AG08396 (cell line): Measurements from ENCODE around the gene ZNF627.
A peak's percentile ranks its signal among the peaks of the same experiment; 100 is the strongest.
"Not testable (repeated sequence)": the region's sequence is repeated elsewhere in the genome, so short reads cannot be mapped to it uniquely, and the experiment has no call there.

Source experiments
- DNase-seq: peaks from one replicate; pipeline ENCODE4 v3.0.0; 2012; ENCODE audit warnings: low spot score, mixed read lengths

ZNF627 gene

DNA sequence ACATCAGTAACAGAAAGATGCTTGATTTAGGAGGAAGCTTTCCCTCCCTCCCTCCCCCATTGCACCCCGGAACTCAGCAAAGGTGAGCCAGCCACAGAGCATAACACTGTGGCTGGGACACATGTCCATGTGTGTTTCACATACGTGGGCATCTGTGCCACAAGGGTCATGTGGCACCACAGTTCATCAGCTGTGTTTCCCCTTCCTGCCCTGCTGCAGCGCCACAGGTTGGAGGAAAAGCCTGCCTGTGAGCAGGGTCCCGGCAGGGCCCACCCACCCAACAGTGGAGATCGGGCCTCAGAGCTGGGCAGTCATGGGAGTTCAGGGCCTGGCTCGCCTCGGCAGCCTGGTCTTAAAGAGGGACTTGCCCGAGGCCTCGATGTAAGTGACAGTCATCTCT lies 22.6 kb upstream of the ZNF627 start:
- DNase-seq = no peak

DNA sequence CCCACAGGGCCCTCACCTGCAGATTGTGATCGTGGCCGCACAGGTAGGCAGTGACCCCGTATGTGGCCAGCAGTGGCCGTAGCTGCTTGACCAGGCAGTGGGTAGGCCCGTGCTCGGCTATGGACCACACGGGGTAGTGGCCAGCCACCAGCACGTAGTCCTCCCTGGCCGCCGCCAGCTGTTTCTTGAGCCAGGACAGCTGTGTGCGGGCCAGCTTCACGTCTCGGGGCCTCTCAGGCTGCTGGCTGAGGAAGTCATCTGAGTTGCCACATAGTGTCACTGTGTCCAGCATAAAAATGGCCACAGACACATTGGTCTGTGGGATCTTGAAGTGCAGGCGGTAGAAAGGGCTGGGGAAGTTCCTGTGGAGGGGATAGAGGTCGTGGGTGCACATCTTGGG lies 21.1 kb upstream of the ZNF627 start:
- no peak for DNase-seq

DNA sequence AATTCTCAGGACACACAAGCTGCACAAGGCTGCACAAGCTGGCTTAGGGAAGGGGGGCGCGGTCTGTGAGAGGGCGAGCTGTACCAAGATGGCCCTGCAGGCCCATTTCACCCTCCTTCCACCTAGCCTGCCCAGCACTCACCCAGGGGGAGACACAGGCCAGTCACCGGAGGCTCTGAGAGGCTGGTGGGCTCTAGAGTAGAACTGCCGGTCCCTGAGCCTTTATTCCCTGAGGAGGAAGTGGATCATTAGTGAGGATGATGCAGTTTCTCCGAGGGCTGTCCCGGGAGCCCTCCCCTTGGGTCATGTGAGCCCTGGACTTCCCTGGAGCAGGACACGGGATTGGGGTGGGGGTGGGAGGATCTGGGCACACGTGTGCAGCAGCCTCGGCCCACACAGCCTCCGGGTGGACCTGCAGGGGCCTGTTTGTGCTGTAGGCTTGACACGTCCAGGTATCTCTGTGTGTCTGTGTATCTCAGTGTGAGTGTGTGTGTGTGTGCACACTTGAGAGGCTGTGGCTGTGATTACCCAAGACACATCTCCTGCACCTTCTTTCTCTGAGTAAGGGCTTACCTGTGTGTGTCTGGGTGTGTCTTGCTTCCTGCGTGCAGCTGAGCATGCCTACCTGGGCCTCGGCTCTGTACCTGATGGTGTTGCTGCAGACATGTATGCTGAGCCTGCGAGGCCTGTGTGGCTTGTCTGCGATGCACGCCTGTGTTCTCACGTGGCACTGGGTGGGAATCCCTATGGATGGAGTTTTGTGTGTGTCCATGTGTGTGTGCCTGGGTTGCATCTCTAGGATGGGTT lies 19.6 kb upstream of the ZNF627 start, which contains the start of gene ACP5:
Gene ACP5 (minus strand): TSS at position 195 of the 807 bp plus-strand sequence. CDS start 328 bp downstream, outside the sequence.
- no peak for DNase-seq

DNA sequence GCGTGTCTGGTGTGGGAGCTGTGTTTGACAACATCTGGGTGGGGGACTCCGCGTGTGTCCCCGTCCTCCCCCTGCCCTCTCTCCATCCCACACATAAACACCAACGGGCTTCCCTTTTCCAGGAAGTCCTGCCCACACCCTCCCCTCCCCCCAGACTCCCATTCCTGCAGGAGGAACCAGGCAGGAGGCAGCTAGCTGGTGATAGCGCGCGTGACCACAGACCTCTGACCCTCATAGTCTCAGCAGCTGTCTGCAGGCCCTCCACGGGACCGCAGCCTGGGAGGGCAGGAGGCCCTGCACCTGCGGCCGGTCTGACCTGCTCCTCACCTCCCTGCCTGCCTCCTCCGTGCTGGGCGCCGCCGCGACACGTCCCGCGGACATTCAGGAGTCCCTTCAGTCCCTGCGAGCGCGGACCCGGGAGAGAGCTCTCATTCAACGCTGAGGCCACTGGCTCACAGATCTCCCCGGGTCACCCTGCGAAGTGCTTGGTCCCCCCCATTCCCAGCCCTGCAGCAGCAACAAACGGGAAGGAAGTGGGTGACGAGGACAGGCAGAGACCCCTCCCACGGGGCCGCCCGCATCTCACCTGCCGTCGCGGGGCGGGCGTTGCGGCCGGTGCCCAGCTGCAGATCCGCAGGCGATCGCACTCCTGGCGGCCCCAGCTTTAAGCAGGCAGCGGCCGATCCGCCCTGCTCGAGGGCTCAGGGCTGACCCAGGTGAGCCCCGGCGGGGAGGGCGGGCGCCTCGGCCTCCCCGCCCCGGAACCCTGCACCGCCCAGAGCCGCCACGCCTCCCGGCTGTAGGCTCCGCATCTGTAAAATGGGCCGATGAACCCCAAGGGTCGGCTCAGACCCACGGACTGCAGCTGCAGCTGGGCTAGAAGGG lies 18.8 kb upstream of the ZNF627 start:
- DNase-seq = no peak

DNA sequence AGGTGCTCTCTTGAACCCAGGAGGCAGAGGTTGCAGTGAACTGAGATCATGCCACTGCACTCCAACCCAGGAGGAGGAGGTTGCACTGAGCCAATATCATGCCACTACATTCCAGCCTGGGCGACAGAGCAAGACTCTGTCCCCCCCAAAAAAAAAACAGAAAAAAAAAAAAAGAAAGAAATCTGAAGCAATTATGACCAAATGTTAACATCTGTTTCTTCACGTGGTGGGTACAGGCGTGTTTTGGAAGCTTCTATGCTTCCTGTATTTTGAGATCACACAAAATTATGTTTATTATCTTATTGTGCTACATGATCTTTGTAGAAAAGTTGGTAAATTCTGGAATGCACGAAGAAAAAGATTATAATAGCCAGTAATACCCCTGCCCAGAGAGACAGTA lies 17.2 kb upstream of the ZNF627 start:
- no peak for DNase-seq

DNA sequence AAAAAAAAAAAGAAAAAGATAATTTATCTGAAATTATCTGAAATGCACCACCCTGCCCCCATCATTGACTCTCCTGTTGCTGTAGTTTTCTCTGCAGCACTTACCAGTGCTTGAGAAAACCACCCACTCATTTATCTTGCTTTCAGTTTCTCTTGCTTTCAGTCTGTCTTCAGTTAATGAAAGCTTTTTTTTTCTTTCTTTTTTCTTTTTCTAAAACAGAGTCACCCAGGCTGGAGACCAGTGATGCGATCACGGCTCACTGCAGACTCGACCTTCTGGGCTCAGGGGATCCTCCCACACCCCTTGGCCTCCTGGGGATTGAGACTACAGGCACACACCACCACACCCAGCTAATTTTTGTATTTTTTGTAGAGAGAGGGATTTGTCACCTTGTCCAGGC lies 15.5 kb upstream of the ZNF627 start:
- no peak for DNase-seq

DNA sequence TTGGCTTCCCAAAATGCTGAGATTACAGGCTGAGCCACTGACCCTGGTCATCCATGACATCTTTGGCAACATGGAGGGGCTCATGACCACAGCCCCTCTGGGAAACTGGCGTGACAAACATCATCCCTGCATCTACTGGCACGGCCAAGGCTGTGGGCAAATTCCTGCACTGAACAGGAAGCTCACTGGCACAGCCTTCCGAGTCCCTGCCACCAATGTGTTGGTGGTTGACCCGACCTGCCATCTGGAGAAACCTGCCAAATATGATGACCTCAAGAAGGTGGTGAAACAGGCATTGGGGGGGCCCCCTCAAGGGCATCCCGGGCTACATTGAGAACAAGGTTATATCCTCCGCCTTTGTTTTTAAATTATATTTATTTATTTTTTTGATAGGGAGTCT lies 11.0 kb upstream of the ZNF627 start:
- no peak for DNase-seq

DNA sequence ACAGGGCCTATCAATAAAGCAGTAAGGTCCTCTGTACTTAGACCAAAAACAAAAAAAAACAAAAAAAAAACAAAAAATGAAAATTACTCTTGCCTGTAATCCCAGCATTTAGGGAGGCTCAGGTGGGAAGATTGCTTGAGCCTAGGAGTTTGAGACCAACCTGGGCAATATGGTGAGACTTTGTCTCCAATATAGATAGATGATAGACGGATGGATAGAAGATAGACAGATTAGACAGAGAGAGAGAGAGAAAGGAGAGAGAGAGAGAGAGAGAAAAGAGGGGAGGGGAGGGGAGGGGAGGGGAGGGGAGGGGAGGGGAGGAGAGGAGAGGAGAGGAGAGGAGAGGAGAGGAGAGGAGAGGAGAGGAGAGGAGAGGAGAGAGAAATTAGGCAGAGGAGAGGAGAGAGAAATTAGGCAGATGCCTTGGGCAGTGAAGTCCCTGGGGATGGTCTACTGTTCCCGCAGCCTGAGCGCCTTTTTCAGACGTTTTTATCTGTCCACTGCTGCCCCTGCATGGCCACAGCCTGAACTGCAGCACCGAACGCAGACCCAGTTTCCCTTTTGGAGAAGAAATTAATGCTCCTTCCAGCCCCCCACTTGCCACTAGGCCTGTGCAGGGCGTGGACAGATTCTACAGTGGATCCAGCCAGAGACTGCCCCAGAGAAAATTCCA lies 9.8 kb upstream of the ZNF627 start:
- peak; percentile 84 for DNase-seq

DNA sequence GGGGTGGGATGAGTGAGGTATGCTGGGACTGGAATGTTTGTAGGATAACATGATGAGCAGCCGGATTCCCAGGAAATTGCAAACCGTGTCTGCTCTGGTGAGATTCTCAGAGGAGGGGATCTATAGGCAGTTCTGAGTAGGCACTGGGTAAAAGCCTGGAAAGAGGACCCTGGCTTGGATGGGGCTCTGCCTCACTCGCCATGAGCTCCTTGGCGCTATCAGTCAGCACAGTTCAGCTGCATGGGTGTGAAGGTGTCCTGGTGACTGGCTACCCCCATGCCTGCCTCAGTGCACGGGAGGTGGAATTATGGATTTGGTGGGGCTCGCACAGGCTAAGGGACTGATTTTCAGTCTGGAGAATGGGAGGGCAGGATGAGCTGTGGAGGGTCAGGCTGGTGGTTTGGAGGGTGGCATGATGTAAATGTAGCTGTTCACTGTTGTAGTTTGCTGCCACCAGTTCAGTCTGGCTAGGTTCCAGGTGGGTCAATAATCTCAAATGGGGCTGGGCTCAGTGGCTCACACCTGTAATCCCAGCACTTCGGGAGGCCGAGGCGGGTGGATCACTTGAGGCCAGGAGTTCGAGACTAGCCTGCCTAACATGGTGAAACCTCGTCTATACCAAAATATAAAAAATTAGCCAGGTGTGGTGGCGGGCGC lies 9.2 kb upstream of the ZNF627 start:
- no peak for DNase-seq

DNA sequence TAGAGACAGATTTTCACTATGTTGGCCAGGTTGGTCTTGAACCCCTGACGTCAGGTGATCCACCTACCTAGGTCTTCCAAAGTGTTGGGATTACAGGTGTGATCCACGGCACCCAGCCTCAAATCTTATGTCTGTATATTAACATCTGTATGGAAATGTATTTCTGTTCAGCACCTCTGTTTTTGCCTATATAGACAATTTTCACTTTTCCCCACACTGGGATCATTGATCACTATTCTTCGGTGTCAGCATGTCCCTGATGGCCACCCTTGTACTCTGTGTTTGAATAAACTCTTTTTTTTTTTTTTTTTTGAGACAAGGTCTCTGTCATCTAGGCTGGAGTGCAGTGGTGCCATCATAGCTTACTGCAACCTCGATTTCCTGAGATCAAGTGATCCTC lies 3.2 kb upstream of the ZNF627 start:
- DNase-seq = no peak

DNA sequence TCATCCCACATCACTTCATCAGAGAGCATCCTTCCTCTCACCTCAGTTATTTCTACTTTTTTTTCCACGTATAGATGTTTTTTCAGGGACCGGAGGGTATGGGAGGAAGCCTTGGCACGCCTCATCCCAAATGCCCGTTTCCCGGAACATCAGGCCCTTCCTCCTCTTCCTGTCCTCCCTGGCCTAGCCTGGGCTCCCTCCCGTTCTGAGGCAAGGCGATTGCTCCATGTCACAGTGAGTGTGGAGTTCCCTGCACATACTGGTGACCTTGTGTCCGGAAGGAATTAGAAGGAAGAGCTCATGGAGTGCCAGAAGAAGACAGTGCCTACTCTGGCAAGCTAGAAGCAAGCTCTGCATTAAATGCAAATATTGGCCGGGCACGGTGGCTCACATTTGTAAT lies 1.1 kb upstream of the ZNF627 start:
- DNase-seq = no peak

DNA sequence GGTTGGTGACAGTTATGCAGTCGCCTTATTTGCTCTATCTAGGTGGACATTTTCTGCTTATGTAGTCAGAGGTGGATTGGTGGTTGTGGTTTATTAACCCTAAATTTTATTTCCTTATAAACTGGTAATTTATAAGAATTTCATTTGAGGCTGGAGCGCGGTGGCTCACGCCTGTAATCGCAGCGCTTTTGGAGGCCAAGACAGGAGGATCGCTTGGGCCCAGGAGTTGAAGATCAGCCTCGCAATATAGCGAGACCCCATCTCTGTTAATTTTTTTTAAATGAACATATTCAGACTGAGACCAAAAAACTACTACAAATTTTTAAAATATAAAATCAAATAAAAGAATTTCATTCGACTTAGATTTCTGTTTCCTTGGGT lies 810 bp downstream of the ZNF627 start:
- no peak for DNase-seq

DNA sequence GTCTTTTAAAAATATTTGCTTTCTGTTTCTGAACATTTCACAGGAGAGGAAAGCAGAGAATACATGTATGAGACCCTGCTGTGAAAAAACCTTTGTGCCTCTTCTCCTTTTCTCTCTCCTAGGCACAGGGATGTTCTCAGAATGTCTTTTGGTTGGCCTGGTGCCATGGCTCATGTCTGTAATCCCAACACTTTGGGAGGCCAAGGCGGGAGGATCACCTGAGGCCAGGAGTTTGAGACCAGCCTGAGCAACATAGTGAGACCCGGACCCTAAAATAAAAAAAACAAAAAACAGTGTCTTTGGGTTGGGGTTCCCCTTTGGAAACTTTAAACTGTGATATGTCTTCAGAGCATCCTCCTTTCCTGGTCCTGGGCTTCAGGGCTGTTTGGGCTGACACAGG lies 1.5 kb downstream of the ZNF627 start:
- DNase-seq = no peak

DNA sequence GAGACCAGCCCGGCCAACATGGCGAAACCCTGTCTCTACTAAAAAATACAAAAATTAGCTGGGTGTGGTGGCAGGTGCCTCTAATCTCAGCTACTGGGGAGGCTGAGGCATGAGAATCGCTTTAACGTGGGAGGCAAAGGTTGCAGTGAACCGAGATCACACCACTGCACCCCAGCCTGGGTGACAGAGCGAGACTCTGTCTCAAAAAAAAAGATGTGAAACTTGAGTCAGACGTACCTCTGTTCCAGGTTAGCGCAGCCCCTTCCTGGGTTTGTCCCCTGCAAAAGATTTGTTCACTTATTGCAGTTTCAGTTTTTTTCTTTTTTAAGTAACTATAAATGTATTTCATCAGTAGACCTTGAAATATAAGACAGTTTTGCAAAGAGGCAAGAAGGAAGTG lies 2.4 kb downstream of the ZNF627 start:
- DNase-seq = not testable (repeated sequence)

DNA sequence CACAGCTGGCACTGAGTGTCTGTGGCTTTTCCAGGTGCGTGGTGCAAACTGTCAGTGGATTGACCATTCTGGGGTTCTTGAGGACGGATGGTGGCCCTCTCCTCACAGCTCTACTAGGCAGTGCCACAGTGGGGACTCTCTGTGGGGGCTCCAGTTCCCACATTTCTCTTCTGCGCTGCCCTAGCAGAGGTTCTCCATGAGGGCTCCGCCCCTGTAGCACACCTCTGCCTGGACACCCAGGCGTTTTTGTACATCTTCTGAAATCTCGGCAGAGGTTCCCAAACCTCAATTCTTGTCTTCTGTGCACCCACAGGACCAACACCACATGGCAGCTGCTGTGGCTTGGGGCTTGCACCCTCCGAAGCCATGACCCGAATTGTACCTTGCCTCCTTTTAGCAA lies 9.2 kb downstream of the ZNF627 start:
- no peak for DNase-seq

DNA sequence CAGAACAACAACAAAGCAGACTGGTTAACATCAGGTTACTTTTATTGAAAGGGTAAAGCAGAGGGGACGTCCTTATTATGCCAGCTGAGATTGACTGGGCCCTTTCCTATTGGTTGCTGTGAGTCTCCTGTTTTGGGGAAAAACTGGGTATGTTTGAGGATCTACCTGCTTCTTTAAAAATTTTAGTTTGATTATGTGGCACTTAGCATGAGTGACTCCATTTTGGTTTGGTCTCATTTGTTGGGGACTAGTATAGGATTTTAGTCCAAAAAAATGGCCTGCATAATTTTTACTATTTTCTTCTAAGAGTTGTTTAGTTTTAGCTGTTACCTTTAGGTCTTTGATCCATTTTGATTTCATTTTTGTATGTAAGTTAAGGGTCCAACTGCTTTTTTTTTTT lies 14.4 kb downstream of the ZNF627 start:
- no peak for DNase-seq

DNA sequence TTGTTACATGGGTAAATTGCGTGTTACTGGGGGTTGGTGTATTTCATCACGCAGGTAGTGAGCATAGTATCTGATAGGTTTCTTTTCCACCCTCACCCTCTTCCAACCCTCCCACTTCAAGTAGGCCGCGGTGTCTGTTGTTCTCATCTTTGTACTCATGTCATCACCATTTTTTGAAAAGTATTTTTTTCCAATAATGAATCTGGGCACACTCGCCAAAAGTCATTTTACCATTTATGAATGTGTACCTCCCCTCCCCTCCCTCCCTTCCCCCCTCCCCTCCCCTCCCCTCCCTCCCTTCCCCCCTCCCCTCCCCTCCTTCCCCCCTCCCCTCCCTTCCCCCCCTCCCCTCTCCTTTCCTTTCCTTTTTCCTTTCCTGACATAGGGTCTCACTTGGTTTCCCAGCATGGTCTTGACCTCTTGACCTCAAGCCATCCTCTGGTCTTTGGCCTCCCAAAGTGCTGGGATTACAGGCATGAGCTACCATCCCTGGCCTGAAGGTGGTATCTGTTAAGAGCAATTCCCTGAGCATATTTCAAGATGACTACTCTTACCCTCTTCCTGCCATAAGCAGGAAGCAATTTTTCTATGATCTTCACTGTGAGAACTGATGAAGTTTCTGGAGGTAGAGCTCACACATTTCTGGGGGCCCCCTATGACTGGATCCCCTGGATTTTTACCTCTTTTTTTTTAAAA lies 15.7 kb downstream of the ZNF627 start:
- no peak for DNase-seq

DNA sequence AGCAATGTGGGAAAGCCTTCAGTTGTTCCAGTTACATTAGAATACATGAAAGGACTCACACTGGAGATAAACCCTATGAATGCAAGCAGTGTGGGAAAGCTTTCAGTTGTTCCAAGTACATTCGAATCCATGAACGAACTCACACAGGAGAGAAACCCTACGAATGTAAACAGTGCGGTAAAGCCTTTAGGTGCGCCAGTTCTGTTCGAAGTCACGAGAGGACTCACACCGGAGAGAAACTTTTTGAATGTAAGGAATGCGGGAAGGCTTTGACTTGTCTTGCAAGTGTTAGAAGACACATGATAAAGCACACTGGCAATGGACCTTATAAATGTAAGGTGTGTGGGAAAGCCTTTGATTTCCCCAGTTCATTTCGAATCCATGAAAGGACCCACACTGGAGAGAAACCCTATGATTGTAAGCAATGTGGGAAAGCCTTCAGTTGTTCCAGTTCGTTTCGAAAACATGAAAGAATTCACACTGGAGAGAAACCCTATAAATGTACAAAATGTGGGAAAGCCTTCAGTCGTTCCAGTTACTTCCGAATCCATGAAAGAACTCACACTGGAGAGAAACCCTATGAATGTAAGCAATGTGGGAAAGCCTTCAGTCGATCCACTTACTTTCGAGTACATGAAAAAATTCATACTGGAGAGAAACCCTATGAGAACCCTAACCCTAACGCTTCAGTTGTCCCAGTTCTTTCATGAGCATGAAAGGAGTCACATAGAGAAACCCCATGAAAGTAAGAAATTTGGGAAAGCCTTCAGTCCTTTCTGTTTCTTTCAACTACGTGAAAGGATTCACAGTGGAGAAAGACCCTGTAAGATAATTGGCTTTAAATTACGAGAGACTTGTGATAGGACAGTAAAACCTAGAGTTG lies 20.1 kb downstream of the ZNF627 start:
- no peak for DNase-seq

DNA sequence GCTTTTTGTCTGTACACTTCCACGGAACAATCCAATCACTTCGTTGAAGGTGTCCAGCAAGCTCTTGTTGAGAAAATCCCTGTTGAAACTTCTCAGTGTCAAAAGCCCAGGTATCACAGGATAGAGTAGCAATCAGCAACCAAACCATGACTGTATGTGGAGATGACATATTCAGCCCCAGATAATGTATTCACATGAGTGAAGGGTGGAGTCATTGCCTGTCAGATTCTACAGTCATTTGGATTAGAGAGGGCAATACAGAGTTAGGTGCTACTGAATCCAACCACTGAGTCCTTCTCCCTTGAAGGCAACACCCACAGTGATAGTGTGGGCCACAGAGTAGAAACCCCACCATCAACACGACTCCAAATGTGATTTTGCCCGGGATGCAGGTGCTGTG lies 23.3 kb downstream of the ZNF627 start:
- no peak for DNase-seq

DNA sequence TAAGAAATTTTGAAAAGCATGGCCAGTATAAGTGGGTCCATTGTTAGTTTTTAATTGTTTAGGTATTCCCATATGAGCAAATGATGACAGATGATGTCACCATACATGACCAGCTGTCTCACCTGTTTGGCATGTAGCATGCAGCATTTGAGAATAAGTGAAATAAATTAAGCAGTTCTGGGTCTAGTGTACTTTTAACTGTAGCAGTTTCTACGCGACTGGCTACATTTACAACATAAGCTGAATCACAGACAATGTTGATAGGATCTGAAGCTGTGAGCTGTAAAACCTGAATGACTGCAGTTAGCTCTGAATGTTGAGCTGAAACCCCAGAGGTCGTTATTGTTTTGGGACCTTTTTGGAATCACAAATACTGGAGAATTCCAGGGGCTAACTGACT lies 25.1 kb downstream of the ZNF627 start:
- not testable (repeated sequence) for DNase-seq

DNA sequence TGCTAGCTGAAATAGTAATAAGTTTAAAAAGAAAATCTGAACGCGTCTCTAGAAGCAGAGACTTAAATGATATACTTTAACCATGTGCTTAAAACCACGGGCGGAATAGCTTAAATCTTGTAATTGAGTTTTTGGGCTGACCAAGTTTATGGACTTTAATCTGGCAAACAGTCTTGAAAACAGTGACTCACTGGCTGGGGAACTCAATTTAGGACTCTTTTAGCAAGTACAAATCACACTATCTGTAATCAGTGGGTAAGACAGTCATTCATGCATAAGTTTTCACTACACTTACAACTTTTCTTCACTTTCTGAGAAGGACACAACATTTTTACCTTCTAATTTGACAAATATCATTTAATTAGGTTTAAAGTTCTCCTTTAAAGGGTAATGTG lies 26.8 kb downstream of the ZNF627 start:
- no peak for DNase-seq
